ENCODE data around the gene STN1. TPM values are rescaled to one million over a fixed set of nuclear protein-coding genes. Genes with fewer than 3 reads are reported as not detected.

STN1 gene
- total RNA-seq, 1 experiment from 2014 or later: 74.7 TPM

DNA sequence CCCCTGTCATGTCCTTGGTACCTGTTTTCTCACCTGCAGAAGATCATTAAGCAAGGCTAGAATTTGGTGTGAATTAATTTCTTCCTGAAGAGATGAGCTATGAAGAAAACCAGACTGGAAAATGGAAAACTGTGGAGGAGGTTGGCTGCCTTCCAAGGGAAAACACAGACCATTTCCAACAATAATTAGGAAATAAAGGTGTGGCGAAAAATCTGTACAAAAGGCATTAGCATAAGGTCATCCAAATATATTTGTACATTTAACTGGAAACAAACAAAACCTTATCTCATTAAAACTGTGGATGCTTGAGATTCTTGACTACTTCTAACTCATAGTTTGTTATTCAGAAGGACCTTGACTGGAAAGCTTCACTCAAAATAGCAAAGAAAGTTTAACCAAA is 1.7 kb downstream of the STN1 start:
- Histone ChIP-seq H3K9me2 (ENCODE audit: insufficient read depth) (no peaks in the 10 kb centered on the region), H3K4me2 (ENCODE audit: low read length) (peak overlapping the region; percentile 92), H3K27ac (ENCODE audit: low read depth, low read length) (peak overlapping the region; percentile 97), H3K4me1 (ENCODE audit: control insufficient read depth in 1 of 2, insufficient read depth in 2 of 2, low read length in 2 of 2) (peaks cover 26 to 35% of the 10 kb centered on the region in 2 experiments), H2AFZ (ENCODE audit: low read depth, low read length, poor library complexity, severe bottlenecking) (no peak overlapping the region), H3K79me2 (ENCODE audit: insufficient read depth, low read length) (peaks cover 28% of the 10 kb centered on the region), H3K9ac (ENCODE audit: low read length) (peak overlapping the region; percentile 76), H3K27me3 (ENCODE audit: insufficient read depth, low read length) (no peaks in the 10 kb centered on the region), H4K20me1 (ENCODE audit: insufficient read depth) (no peaks in the 10 kb centered on the region), H3K9me3 (ENCODE audit: control insufficient read depth in 1 of 2, insufficient read depth in 1 of 2, low read depth in 1 of 2, low read length in 2 of 2) (peaks cover 3 to 14% of the 10 kb centered on the region in 2 experiments; a peak in 1 of 4 replicates), H3K36me3 (ENCODE audit: control insufficient read depth in 1 of 2, insufficient read depth in 2 of 2, low read length in 2 of 2) (peaks cover 0 to 21% of the 10 kb centered on the region in 2 experiments; a peak in 2 of 4 replicates), H3K4me3 (replicated peaks in 1 of 2; ENCODE audit: low read depth in 1 of 2, low read length in 2 of 2) (peak overlapping the region; percentile 64 to 84; a peak in 3 of 4 replicates)
- ChIA-PET CTCF (interaction anchor here (0.7 kb wide), 1 partner anchor 358 kb away, joined by 3 read pairs; no protein-coding TSS in a partner anchor), POLR2A (interaction anchor here (0.9 to 3.3 kb wide), 3 partner anchors 7 to 53 kb away, joined by 4 to 17 read pairs (median 4); no protein-coding TSS in a partner anchor), RAD21 (ENCODE audit: low non-redundant PET in 1 of 2, low total read pairs in 2 of 2, uncharacterized antibody in 2 of 2, unreplicated experiment in 2 of 2) (no interaction called here)
- TF ChIP-seq SRF (IDR thresholded peaks at IDR 0.05; ENCODE audit: low read depth) (no peak), POLR2A (IDR thresholded peaks at IDR 0.05; ENCODE audit: borderline replicate concordance, extremely low read depth, insufficient read depth, insufficient read length) (no peak), ZFX (IDR thresholded peaks at IDR 0.05) (no peak), ELF1 (IDR thresholded peaks at IDR 0.05; ENCODE audit: borderline replicate concordance, low read depth) (no peak), ZNF274 (IDR thresholded peaks at IDR 0.05; ENCODE audit: low read depth, low read length) (no peak), EZH2phosphoT487 (IDR thresholded peaks at IDR 0.05; ENCODE audit: borderline replicate concordance) (no peak), SIN3A (IDR thresholded peaks at IDR 0.05; ENCODE audit: low read depth) (no peak), CEBPB (IDR thresholded peaks at IDR 0.05; ENCODE audit: low read depth) (no peak), TCF7L2 (IDR thresholded peaks at IDR 0.05; ENCODE audit: borderline replicate concordance, extremely low read depth, insufficient read depth, insufficient read length) (no peak), EZH2 (IDR thresholded peaks at IDR 0.05) (no peak), RAD21 (IDR thresholded peaks at IDR 0.05; ENCODE audit: low read depth) (no peak)
- TF ChIP-seq, protein P1, sequence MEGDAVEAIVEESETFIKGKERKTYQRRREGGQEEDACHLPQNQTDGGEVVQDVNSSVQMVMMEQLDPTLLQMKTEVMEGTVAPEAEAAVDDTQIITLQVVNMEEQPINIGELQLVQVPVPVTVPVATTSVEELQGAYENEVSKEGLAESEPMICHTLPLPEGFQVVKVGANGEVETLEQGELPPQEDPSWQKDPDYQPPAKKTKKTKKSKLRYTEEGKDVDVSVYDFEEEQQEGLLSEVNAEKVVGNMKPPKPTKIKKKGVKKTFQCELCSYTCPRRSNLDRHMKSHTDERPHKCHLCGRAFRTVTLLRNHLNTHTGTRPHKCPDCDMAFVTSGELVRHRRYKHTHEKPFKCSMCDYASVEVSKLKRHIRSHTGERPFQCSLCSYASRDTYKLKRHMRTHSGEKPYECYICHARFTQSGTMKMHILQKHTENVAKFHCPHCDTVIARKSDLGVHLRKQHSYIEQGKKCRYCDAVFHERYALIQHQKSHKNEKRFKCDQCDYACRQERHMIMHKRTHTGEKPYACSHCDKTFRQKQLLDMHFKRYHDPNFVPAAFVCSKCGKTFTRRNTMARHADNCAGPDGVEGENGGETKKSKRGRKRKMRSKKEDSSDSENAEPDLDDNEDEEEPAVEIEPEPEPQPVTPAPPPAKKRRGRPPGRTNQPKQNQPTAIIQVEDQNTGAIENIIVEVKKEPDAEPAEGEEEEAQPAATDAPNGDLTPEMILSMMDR (IDR thresholded peaks at IDR 0.05 in 2 of 3, conservative IDR thresholded peaks at IDR 0.05 in 1 of 3; ENCODE audit: borderline replicate concordance in 1 of 3, insufficient read depth in 1 of 3, low read depth in 2 of 3, low read length in 2 of 3): no peak
- TF ChIP-seq, protein P2, sequence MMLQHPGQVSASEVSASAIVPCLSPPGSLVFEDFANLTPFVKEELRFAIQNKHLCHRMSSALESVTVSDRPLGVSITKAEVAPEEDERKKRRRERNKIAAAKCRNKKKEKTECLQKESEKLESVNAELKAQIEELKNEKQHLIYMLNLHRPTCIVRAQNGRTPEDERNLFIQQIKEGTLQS (IDR thresholded peaks at IDR 0.05): no peak
- ATAC-seq: no peak
- no TSS peak for BruUV-seq (replicated peaks)
- DNase-seq (ENCODE audit: low read depth, low spot score): no peak
- intact Hi-C loops (cut with micrococcal nuclease): no loop called here
